WTC11 (cell line): ENCODE results near the gene DBNL. TPM values are rescaled to one million over a fixed set of nuclear protein-coding genes. Genes with fewer than 3 reads are reported as not detected.

Experiments
- ATAC-seq: fragments of 200-7000 bp; cut with Tn5 transposase; 2 replicates; pipeline ENCODE4 v1.10.0; 2021; ENCODE audit warnings: mild to moderate bottlenecking, moderate library complexity
- CTCF ChIA-PET: fragments of 300-600 bp; sonication (Branson Sonifier 250); formaldehyde crosslinking; loops from one replicate; lab custom pipeline; 2021; ENCODE audit warnings: antibody characterized with exemption; lab: Charles Lee
- POLR2A ChIA-PET: fragments of 350-600 bp; sonication (Branson Sonifier 250); formaldehyde crosslinking; loops from one replicate; lab custom pipeline; 2021; ENCODE audit warnings: antibody characterized with exemption; lab: Charles Lee
- DNase-seq: peaks from one replicate; pipeline ENCODE4 v3.0.0; 2021; ENCODE audit warnings: low spot score
- H3K27ac Mint-ChIP-seq: 2 replicates; pipeline ENCODE4 v1.8.0; 2021; ENCODE audit warnings: mixed read lengths
- H3K27me3 Mint-ChIP-seq: 2 replicates; pipeline ENCODE4 v1.8.0; 2021; ENCODE audit warnings: low read depth, mild to moderate bottlenecking, moderate library complexity, mixed read lengths
- H3K36me3 Mint-ChIP-seq: 2 replicates; pipeline ENCODE4 v1.8.0; 2021; ENCODE audit warnings: mixed read lengths
- H3K4me1 Mint-ChIP-seq: 2 replicates; pipeline ENCODE4 v1.8.0; 2022; ENCODE audit warnings: mixed read lengths
- H3K4me3 Mint-ChIP-seq: 2 replicates; pipeline ENCODE4 v1.8.0; 2021; ENCODE audit warnings: mild to moderate bottlenecking, moderate library complexity, mixed read lengths
- H3K9me3 Mint-ChIP-seq: 2 replicates; pipeline ENCODE4 v1.8.0; 2021; ENCODE audit warnings: mixed read lengths
- ESRRA ChIP-seq: sonication (generic); formaldehyde crosslinking; IDR thresholded peaks from 2 replicates; pipeline ENCODE4 v1.8.1; 2022; ENCODE audit warnings: mild to moderate bottlenecking, missing genetic modification reagents, borderline replicate concordance
- FOXP1 ChIP-seq: sonication (generic); formaldehyde crosslinking; IDR thresholded peaks from 2 replicates; pipeline ENCODE4 v1.8.0; 2022; ENCODE audit warnings: missing genetic modification reagents, mild to moderate bottlenecking, moderate library complexity, borderline replicate concordance
- GRHL2 ChIP-seq: fragments of 250-450 bp; sonication (Bioruptor Pico); IDR thresholded peaks from 2 replicates; pipeline ENCODE4 v1.8.0; 2022; ENCODE audit warnings: mild to moderate bottlenecking, moderate library complexity; ENCODE audit not compliant: insufficient replicate concordance, severe bottlenecking
- HMGA2 ChIP-seq: fragments of 250-450 bp; sonication (Bioruptor Pico); IDR thresholded peaks from 2 replicates; pipeline ENCODE4 v1.4.0; 2021; ENCODE audit warnings: mild to moderate bottlenecking, moderate library complexity
- JUN ChIP-seq: sonication (generic); formaldehyde crosslinking; IDR thresholded peaks from 2 replicates; pipeline ENCODE4 v1.8.0; 2023; ENCODE audit warnings: mild to moderate bottlenecking, missing genetic modification reagents
- KAT7 ChIP-seq: sonication (generic); formaldehyde crosslinking; IDR thresholded peaks from 2 replicates; pipeline ENCODE4 v1.8.1; 2023; ENCODE audit warnings: missing genetic modification reagents, mild to moderate bottlenecking, borderline replicate concordance
- MXD4 ChIP-seq: fragments of 250-450 bp; sonication (Bioruptor Pico); IDR thresholded peaks from 2 replicates; pipeline ENCODE4 v1.8.0; 2021; ENCODE audit warnings: mild to moderate bottlenecking, moderate library complexity, borderline replicate concordance
- NR3C1 ChIP-seq: sonication (generic); formaldehyde crosslinking; conservative IDR thresholded peaks from 2 replicates; pipeline ENCODE4 v1.8.1; 2023; ENCODE audit warnings: low read depth, mild to moderate bottlenecking, missing genetic modification reagents
- RELA ChIP-seq: sonication (generic); formaldehyde crosslinking; IDR thresholded peaks from 2 replicates; pipeline ENCODE4 v1.8.1; 2022; ENCODE audit warnings: missing genetic modification reagents, mild to moderate bottlenecking, borderline replicate concordance
- SMAD3 ChIP-seq: sonication (generic); formaldehyde crosslinking; IDR thresholded peaks from 2 replicates; pipeline ENCODE4 v1.8.0; 2022; ENCODE audit warnings: missing genetic modification reagents, mild to moderate bottlenecking, borderline replicate concordance
- TP53 ChIP-seq: sonication (generic); formaldehyde crosslinking; IDR thresholded peaks from 2 replicates; pipeline ENCODE4 v1.8.1; 2023; ENCODE audit warnings: mild to moderate bottlenecking, missing genetic modification reagents
- ZNF138 ChIP-seq: sonication (generic); formaldehyde crosslinking; conservative IDR thresholded peaks from 2 replicates; pipeline ENCODE4 v1.8.1; 2022; ENCODE audit warnings: mild to moderate bottlenecking, moderate library complexity, missing genetic modification reagents
- total RNA-seq: library from RNA; stranded (reverse); gene quantifications from 3 replicates; pipeline ENCODE4 v1.2.3, GENCODE V29; 2021
- TF ChIP-seq, protein P1 (sequence below): fragments of 200-600 bp; IDR thresholded peaks from 2 replicates; pipeline ENCODE4 v1.8.0; 2022; ENCODE audit warnings: antibody characterized with exemption
- TF ChIP-seq, protein P2 (sequence below): sonication (generic); formaldehyde crosslinking; IDR thresholded peaks from 2 replicates; pipeline ENCODE4 v1.8.0; 2022; ENCODE audit warnings: missing genetic modification reagents
- TF ChIP-seq, protein P3 (sequence below): sonication (generic); formaldehyde crosslinking; IDR thresholded peaks from 2 replicates; pipeline ENCODE4 v1.8.0; 2022; ENCODE audit warnings: mild to moderate bottlenecking, missing genetic modification reagents
- TF ChIP-seq, protein P4 (sequence below): sonication (generic); formaldehyde crosslinking; IDR thresholded peaks from 2 replicates; pipeline ENCODE4 v1.8.0; 2022; ENCODE audit warnings: mild to moderate bottlenecking, missing genetic modification reagents
- TF ChIP-seq, protein P5 (sequence below): sonication (generic); formaldehyde crosslinking; IDR thresholded peaks from 2 replicates; pipeline ENCODE4 v1.8.1; 2022; ENCODE audit warnings: mild to moderate bottlenecking, missing genetic modification reagents, moderate library complexity, borderline replicate concordance

DBNL gene
- total RNA-seq, 1 experiment from 2014 or later = 36.1 TPM

DNA sequence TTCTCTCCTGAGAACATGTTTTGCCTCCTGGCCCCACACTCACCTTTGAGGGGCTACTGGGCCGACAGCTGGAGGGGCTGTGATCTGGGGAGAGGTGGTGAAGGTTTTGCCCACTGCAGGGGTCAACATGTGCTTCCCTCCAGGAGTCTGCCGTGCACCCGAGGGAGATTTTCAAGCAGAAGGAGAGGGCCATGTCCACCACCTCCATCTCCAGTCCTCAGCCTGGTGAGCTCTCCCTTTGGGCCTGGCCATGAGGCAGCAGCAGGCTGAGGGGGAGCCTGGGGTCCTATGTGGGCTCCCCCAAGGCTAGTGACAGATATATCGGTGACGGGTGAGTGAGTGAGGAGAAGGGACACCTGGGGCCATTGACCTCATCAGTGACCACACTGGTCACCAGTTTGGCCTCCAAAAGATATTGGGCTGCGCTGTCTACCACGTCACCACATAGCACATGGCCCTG lies 14.3 kb downstream of the DBNL start:
- H3K4me3 Mint-ChIP-seq = no peak overlapping the region
- no peaks in the 10 kb centered on the region for H3K27me3 Mint-ChIP-seq
- peaks cover 38% of the 10 kb centered on the region for H3K36me3 Mint-ChIP-seq
- DNase-seq = no peak
- H3K27ac Mint-ChIP-seq = no peak overlapping the region
- H3K9me3 Mint-ChIP-seq = no peaks in the 10 kb centered on the region
- TF ChIP-seq FOXP1 (CRISPR knock-in tag) = no peak
- no peak for TF ChIP-seq TP53
- no peak for TF ChIP-seq JUN
- TF ChIP-seq RELA = no peak
- no peak for TF ChIP-seq ESRRA (CRISPR knock-in tag)
- TF ChIP-seq, protein P1, sequence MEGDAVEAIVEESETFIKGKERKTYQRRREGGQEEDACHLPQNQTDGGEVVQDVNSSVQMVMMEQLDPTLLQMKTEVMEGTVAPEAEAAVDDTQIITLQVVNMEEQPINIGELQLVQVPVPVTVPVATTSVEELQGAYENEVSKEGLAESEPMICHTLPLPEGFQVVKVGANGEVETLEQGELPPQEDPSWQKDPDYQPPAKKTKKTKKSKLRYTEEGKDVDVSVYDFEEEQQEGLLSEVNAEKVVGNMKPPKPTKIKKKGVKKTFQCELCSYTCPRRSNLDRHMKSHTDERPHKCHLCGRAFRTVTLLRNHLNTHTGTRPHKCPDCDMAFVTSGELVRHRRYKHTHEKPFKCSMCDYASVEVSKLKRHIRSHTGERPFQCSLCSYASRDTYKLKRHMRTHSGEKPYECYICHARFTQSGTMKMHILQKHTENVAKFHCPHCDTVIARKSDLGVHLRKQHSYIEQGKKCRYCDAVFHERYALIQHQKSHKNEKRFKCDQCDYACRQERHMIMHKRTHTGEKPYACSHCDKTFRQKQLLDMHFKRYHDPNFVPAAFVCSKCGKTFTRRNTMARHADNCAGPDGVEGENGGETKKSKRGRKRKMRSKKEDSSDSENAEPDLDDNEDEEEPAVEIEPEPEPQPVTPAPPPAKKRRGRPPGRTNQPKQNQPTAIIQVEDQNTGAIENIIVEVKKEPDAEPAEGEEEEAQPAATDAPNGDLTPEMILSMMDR = no peak
- no peak for TF ChIP-seq HMGA2
- TF ChIP-seq MXD4 (CRISPR knock-in tag) = no peak
- TF ChIP-seq ZNF138 = no peak
- TF ChIP-seq, protein P2, sequence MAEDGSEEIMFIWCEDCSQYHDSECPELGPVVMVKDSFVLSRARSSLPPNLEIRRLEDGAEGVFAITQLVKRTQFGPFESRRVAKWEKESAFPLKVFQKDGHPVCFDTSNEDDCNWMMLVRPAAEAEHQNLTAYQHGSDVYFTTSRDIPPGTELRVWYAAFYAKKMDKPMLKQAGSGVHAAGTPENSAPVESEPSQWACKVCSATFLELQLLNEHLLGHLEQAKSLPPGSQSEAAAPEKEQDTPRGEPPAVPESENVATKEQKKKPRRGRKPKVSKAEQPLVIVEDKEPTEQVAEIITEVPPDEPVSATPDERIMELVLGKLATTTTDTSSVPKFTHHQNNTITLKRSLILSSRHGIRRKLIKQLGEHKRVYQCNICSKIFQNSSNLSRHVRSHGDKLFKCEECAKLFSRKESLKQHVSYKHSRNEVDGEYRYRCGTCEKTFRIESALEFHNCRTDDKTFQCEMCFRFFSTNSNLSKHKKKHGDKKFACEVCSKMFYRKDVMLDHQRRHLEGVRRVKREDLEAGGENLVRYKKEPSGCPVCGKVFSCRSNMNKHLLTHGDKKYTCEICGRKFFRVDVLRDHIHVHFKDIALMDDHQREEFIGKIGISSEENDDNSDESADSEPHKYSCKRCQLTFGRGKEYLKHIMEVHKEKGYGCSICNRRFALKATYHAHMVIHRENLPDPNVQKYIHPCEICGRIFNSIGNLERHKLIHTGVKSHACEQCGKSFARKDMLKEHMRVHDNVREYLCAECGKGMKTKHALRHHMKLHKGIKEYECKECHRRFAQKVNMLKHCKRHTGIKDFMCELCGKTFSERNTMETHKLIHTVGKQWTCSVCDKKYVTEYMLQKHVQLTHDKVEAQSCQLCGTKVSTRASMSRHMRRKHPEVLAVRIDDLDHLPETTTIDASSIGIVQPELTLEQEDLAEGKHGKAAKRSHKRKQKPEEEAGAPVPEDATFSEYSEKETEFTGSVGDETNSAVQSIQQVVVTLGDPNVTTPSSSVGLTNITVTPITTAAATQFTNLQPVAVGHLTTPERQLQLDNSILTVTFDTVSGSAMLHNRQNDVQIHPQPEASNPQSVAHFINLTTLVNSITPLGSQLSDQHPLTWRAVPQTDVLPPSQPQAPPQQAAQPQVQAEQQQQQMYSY (CRISPR knock-in tag) = no peak
- TF ChIP-seq, protein P3, sequence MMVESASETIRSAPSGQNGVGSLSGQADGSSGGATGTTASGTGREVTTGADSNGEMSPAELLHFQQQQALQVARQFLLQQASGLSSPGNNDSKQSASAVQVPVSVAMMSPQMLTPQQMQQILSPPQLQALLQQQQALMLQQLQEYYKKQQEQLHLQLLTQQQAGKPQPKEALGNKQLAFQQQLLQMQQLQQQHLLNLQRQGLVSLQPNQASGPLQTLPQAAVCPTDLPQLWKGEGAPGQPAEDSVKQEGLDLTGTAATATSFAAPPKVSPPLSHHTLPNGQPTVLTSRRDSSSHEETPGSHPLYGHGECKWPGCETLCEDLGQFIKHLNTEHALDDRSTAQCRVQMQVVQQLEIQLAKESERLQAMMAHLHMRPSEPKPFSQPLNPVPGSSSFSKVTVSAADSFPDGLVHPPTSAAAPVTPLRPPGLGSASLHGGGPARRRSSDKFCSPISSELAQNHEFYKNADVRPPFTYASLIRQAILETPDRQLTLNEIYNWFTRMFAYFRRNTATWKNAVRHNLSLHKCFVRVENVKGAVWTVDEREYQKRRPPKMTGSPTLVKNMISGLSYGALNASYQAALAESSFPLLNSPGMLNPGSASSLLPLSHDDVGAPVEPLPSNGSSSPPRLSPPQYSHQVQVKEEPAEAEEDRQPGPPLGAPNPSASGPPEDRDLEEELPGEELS = no peak
- no peak for ATAC-seq
- ChIA-PET POLR2A (no interaction called here), CTCF (no interaction called here)
- H3K4me1 Mint-ChIP-seq = peaks cover 6% of the 10 kb centered on the region

DNA sequence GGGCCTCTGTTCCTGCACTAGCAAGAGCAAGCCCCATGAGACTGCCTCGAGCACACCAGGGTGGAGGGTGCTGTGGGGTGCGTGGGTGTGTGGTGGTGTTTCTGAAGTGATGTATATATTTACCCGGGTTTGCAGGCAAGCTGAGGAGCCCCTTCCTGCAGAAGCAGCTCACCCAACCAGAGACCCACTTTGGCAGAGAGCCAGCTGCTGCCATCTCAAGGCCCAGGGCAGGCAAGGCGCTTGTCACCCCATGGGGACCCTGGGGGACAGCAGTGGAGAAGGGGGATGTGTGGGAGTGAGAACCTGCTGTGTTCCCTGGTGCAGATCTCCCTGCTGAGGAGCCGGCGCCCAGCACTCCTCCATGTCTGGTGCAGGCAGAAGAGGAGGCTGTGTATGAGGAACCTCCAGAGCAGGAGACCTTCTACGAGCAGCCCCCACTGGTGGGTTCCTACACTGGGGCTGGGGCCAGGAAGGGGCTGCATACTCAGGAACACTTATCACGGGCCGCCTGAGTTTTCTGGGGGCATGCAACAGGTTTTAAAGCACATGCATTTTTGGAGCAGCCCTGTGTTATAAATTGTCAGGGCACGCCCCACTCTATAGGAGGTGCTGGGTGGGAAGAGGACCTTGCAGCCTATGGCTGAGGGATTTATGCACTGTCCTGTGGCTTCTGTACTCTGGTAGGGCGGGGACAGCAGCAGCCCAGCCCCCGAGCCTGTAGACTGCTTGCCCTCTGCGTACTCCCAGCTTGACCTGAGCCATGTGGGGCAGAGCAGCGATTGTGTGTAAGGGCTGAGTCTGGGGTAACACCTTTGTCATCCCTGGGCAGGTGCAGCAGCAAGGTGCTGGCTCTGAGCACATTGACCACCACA lies 15.0 kb downstream of the DBNL start:
- TF ChIP-seq NR3C1 (CRISPR knock-in tag) (no peak), RELA (no peak), KAT7 (CRISPR knock-in tag) (no peak), HMGA2 (no peak), GRHL2 (CRISPR knock-in tag) (no peak), SMAD3 (CRISPR knock-in tag) (no peak), TP53 (no peak)
- TF ChIP-seq, protein P4, sequence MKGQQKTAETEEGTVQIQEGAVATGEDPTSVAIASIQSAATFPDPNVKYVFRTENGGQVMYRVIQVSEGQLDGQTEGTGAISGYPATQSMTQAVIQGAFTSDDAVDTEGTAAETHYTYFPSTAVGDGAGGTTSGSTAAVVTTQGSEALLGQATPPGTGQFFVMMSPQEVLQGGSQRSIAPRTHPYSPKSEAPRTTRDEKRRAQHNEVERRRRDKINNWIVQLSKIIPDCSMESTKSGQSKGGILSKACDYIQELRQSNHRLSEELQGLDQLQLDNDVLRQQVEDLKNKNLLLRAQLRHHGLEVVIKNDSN = no peak
- TF ChIP-seq, protein P5, sequence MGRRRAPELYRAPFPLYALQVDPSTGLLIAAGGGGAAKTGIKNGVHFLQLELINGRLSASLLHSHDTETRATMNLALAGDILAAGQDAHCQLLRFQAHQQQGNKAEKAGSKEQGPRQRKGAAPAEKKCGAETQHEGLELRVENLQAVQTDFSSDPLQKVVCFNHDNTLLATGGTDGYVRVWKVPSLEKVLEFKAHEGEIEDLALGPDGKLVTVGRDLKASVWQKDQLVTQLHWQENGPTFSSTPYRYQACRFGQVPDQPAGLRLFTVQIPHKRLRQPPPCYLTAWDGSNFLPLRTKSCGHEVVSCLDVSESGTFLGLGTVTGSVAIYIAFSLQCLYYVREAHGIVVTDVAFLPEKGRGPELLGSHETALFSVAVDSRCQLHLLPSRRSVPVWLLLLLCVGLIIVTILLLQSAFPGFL = no peak
- TF ChIP-seq, all 79 proteins: peak for 0
- DNase-seq = no peak
- ATAC-seq = no peak
- ChIA-PET POLR2A (no interaction called here), CTCF (no interaction called here)
- no peak overlapping the region for H3K4me3 Mint-ChIP-seq
- H3K9me3 Mint-ChIP-seq = no peaks in the 10 kb centered on the region
- H3K4me1 Mint-ChIP-seq = peaks cover 12% of the 10 kb centered on the region
- H3K27me3 Mint-ChIP-seq = no peaks in the 10 kb centered on the region
- peaks cover 35% of the 10 kb centered on the region for H3K36me3 Mint-ChIP-seq
- no peak overlapping the region for H3K27ac Mint-ChIP-seq
